ENCODE measurements around the gene MPRIP.

DNA sequence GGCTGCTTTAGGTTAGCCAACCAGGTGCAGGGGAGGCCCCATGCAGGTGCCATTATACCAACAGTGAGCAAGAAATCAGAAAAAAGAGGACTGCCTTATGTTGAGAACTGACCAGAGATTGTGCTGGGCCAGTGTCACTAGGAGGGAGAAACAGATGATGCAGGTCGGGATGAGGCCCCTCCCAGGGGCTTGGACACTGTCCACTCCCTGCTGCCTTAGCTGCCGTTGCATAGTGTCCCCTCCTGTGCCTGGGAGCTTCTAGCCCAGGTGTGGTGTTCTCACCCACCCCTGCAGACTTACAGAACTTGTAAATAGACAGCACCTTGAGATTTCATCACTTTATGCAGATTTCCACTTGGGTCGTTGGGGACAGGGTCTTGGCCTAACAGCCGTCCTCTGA lies 127.1 kb downstream of the MPRIP start:
- TF ChIP-seq, protein P1, sequence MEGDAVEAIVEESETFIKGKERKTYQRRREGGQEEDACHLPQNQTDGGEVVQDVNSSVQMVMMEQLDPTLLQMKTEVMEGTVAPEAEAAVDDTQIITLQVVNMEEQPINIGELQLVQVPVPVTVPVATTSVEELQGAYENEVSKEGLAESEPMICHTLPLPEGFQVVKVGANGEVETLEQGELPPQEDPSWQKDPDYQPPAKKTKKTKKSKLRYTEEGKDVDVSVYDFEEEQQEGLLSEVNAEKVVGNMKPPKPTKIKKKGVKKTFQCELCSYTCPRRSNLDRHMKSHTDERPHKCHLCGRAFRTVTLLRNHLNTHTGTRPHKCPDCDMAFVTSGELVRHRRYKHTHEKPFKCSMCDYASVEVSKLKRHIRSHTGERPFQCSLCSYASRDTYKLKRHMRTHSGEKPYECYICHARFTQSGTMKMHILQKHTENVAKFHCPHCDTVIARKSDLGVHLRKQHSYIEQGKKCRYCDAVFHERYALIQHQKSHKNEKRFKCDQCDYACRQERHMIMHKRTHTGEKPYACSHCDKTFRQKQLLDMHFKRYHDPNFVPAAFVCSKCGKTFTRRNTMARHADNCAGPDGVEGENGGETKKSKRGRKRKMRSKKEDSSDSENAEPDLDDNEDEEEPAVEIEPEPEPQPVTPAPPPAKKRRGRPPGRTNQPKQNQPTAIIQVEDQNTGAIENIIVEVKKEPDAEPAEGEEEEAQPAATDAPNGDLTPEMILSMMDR (IDR thresholded peaks at IDR 0.05 in 8 of 11, conservative IDR thresholded peaks at IDR 0.05 in 3 of 11), result no peak
- TF ChIP-seq POLR2AphosphoS5 (IDR thresholded peaks at IDR 0.05) (no peak), POLR2A (IDR thresholded peaks at IDR 0.05) (no peak)
